ENCODE results near the gene IGLL5.

Gene IGLL5

DNA sequence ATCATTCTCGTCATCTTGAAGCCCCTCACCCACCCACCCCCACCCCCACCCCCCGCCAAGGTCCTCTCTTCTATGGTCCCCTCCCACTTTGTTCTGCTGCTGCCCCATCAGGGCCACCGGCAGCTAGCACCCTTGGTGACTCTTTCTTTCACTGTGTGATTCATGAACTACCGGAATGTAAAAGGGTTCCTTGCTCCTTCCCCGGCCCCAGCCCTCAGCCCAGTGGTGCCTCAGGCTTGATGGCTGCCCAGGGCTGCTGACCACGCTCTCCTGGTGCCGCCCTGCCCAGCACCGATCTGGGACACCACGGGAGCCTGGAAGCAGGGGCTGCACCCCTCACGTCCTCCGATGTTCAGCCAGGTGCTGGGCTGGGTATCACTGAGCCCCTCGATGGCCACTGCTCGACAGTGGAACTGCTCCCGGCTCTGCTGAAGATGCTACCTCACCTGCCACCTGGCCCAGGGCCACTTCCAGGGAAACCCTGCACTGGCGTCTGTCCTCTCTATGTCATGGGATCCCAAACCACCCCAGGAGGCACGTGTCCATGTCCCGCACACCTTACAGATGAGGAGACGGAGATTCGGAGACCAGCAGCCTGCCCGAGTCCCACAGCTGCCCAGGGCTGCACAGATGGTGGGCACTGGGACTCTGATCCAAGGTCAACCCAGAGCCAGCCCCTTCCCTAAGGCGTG is 39.7 kb downstream of the IGLL5 start (continued):
- TF ChIP-seq KLF17 (tag by site-specific recombination; IDR thresholded peaks at IDR 0.05): no peak
- TF ChIP-seq ZNF138 (tag by site-specific recombination; IDR thresholded peaks at IDR 0.05; ENCODE audit: borderline replicate concordance): no peak
- TF ChIP-seq, protein P1, sequence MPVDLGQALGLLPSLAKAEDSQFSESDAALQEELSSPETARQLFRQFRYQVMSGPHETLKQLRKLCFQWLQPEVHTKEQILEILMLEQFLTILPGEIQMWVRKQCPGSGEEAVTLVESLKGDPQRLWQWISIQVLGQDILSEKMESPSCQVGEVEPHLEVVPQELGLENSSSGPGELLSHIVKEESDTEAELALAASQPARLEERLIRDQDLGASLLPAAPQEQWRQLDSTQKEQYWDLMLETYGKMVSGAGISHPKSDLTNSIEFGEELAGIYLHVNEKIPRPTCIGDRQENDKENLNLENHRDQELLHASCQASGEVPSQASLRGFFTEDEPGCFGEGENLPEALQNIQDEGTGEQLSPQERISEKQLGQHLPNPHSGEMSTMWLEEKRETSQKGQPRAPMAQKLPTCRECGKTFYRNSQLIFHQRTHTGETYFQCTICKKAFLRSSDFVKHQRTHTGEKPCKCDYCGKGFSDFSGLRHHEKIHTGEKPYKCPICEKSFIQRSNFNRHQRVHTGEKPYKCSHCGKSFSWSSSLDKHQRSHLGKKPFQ (tag by site-specific recombination; IDR thresholded peaks at IDR 0.05): no peak
- TF ChIP-seq, protein P2, sequence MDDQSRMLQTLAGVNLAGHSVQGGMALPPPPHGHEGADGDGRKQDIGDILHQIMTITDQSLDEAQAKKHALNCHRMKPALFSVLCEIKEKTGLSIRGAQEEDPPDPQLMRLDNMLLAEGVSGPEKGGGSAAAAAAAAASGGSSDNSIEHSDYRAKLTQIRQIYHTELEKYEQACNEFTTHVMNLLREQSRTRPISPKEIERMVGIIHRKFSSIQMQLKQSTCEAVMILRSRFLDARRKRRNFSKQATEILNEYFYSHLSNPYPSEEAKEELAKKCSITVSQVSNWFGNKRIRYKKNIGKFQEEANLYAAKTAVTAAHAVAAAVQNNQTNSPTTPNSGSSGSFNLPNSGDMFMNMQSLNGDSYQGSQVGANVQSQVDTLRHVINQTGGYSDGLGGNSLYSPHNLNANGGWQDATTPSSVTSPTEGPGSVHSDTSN (CRISPR knock-in tag; IDR thresholded peaks at IDR 0.05): no peak
- TF ChIP-seq SCRT1 (tag by site-specific recombination; IDR thresholded peaks at IDR 0.05; ENCODE audit: borderline replicate concordance): no peak
- no peak for TF ChIP-seq ZNF366 (tag by site-specific recombination; conservative IDR thresholded peaks at IDR 0.05)
- TF ChIP-seq, protein P3, sequence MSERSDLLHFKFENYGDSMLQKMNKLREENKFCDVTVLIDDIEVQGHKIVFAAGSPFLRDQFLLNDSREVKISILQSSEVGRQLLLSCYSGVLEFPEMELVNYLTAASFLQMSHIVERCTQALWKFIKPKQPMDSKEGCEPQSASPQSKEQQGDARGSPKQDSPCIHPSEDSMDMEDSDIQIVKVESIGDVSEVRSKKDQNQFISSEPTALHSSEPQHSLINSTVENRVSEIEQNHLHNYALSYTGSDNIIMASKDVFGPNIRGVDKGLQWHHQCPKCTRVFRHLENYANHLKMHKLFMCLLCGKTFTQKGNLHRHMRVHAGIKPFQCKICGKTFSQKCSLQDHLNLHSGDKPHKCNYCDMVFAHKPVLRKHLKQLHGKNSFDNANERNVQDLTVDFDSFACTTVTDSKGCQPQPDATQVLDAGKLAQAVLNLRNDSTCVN (tag by site-specific recombination; optimal IDR thresholded peaks at IDR 0.05): no peak

- H3K36me3 ChIP-seq (ENCODE audit: control insufficient read depth in 2 of 2, insufficient read depth in 1 of 2, low read length in 2 of 2): no peaks in the 10 kb centered on the region
- no peak for TF ChIP-seq HOXC10 (CRISPR knock-in tag; IDR thresholded peaks at IDR 0.05)
- no peak for TF ChIP-seq ZNF768 (tag by site-specific recombination; IDR thresholded peaks at IDR 0.05)
- TF ChIP-seq, protein P3 (tag by site-specific recombination; optimal IDR thresholded peaks at IDR 0.05): no peak
- TF ChIP-seq ZNF530 (tag by site-specific recombination; IDR thresholded peaks at IDR 0.05; ENCODE audit: low read depth): no peak
- no peak for TF ChIP-seq SALL2 (tag by site-specific recombination; IDR thresholded peaks at IDR 0.05; ENCODE audit: borderline replicate concordance)
- TF ChIP-seq ZNF350 (tag by site-specific recombination; IDR thresholded peaks at IDR 0.05): no peak
- no peak overlapping the region for H3K27ac ChIP-seq (ENCODE audit: extremely low read depth, low read depth, low read length)
- no peak overlapping the region for H3K4me3 ChIP-seq (ENCODE audit: low read depth, low read length)
- no peaks in the 10 kb centered on the region for H3K4me1 ChIP-seq (ENCODE audit: control insufficient read depth, insufficient read depth, low read length)
- H3K9me3 ChIP-seq (ENCODE audit: control insufficient read depth, insufficient read depth, low read depth, low read length): no peaks in the 10 kb centered on the region
- ChIA-PET CTCF (interaction anchor here (0.6 to 5.1 kb wide), 2 partner anchors 15 to 226 kb away, joined by 3 to 28 read pairs; no protein-coding TSS in a partner anchor), POLR2A (no interaction called here)
Observed at GRCh38 chr22:22927888-22928665, 40.5 kb downstream of the IGLL5 start.

DNA sequence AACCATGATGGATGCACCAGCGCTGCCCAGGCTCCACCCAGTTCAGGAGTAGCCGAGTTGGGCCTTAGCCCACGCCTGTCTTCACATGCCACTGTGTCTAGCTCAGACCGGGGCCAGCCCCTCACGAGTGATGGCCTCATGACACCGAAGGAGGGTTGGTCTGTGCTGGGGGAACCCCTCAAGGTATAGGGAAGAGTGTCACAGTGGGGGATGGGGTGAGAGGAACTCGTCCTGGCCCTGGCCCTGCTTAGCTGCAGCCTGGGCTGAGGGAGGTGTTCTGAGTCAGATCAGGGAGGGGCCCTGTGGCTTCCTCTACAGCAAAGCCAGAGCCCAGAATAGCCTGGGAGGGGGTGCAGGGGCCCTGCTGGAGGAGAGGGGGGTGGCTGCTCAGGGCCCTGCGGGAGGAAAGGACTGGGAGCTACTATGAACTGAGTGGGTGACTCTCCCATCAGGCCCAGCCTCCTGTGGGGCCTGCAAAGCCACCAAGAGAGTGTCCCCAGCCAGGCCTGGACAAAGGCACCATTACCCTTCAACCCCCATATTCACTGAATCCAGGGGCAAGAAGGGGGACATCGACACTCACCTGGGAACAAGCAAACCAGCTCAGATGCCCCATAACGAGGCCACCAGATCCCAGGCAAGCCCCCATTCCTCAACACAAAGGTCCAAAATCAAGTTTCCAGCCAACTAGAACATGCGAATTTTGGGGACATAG is 41.2 kb downstream of the IGLL5 start:
- POLR2A ChIA-PET: no interaction called here
- Histone ChIP-seq H3K4me1 (ENCODE audit: control insufficient read depth, insufficient read depth, low read length) (no peaks in the 10 kb centered on the region), H3K9me3 (ENCODE audit: control insufficient read depth, insufficient read depth, low read depth, low read length) (no peaks in the 10 kb centered on the region), H3K36me3 (ENCODE audit: control insufficient read depth in 2 of 2, insufficient read depth in 1 of 2, low read length in 2 of 2) (no peaks in the 10 kb centered on the region), H3K27ac (ENCODE audit: extremely low read depth, low read depth, low read length) (no peak overlapping the region), H3K4me3 (ENCODE audit: low read depth, low read length) (no peak overlapping the region)
- TF ChIP-seq, protein P4, sequence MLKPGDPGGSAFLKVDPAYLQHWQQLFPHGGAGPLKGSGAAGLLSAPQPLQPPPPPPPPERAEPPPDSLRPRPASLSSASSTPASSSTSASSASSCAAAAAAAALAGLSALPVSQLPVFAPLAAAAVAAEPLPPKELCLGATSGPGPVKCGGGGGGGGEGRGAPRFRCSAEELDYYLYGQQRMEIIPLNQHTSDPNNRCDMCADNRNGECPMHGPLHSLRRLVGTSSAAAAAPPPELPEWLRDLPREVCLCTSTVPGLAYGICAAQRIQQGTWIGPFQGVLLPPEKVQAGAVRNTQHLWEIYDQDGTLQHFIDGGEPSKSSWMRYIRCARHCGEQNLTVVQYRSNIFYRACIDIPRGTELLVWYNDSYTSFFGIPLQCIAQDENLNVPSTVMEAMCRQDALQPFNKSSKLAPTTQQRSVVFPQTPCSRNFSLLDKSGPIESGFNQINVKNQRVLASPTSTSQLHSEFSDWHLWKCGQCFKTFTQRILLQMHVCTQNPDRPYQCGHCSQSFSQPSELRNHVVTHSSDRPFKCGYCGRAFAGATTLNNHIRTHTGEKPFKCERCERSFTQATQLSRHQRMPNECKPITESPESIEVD (tag by site-specific recombination; IDR thresholded peaks at IDR 0.05): no peak
- peak; percentile 13; the same call in 1 of the 2 replicates for TF ChIP-seq GLIS1 (tag by site-specific recombination; IDR thresholded peaks at IDR 0.05)
- CTCF ChIA-PET: interaction anchor here (0.6 to 5.1 kb wide), 3 partner anchors 14 to 227 kb away, joined by 3 to 28 read pairs (median 3); no protein-coding TSS in a partner anchor
